Panc1 (cell line): ENCODE results near the gene PRDX6. TPM values are rescaled to one million over a fixed set of nuclear protein-coding genes. Genes with fewer than 3 reads are reported as not detected.
"Not testable (repeated sequence)": the region's sequence is repeated elsewhere in the genome, so short reads cannot be mapped to it uniquely, and the experiment has no call there.

ENCODE experiments used
- ATAC-seq: fragments of 200-7000 bp; cut with Tn5 transposase; 2 replicates; pipeline ENCODE4 v1.9.1; 2020; ENCODE audit warnings: mild to moderate bottlenecking, moderate library complexity
- BruUV-seq: library from RNA; stranded (reverse); fragments of 400-500 nt; replicated peaks from 2 replicates; lab custom pipeline; 2021; lab: Mats Ljungman, UMichigan
- CTCF ChIA-PET: fragments of 300-600 bp; sonication (Branson Sonifier 250); formaldehyde crosslinking; loops from one replicate; lab custom pipeline; 2022; ENCODE audit warnings: antibody characterized with exemption; lab: Charles Lee
- POLR2A ChIA-PET: fragments of 300-600 bp; sonication (Branson Sonifier 250); formaldehyde crosslinking; loops from one replicate; lab custom pipeline; 2022; ENCODE audit warnings: antibody characterized with exemption; lab: Charles Lee
- DNase-seq: peaks from one replicate; pipeline ENCODE4 v3.0.0-alpha.2; 2010; ENCODE audit warnings: low read depth, low spot score
- H3K27ac ChIP-seq: 2 replicates; pipeline ENCODE4 v1.5.1; 2011; ENCODE audit warnings: mild to moderate bottlenecking, low read length, inconsistent platforms
- H3K27me3 ChIP-seq: fragments of 200-500 bp; sonication (Bioruptor generic); 2 replicates; pipeline ENCODE4 v1.6.0; 2014; ENCODE audit warnings: low read length, inconsistent platforms; ENCODE audit not compliant: control insufficient read depth, insufficient read depth
- H3K36me3 ChIP-seq: fragments of 200-500 bp; sonication (Bioruptor generic); 2 replicates; pipeline ENCODE4 v1.5.1; 2014; ENCODE audit warnings: inconsistent platforms, mild to moderate bottlenecking, low read length, moderate library complexity; ENCODE audit not compliant: control insufficient read depth, insufficient read depth
- H3K4me1 ChIP-seq: 2 replicates; pipeline ENCODE4 v1.5.1; 2011; ENCODE audit warnings: inconsistent platforms, mild to moderate bottlenecking, low read length, moderate library complexity; ENCODE audit not compliant: control insufficient read depth, insufficient read depth
- H3K4me3 ChIP-seq, 2 experiments: 2 replicates each; pipeline ENCODE4 v1.5.1; 2011 to 2012; ENCODE audit warnings: low read depth in 2 of 2, low read length in 2 of 2, mild to moderate bottlenecking in 2 of 2, inconsistent platforms in 1 of 2, moderate library complexity in 1 of 2
- H3K9me3 ChIP-seq: fragments of 200-500 bp; sonication (Bioruptor generic); 2 replicates; pipeline ENCODE4 v1.5.1; 2014; ENCODE audit warnings: low read depth, mild to moderate bottlenecking, inconsistent platforms, low read length, moderate library complexity; ENCODE audit not compliant: control insufficient read depth, insufficient read depth
- POLR2AphosphoS5 ChIP-seq: IDR thresholded peaks from 2 replicates; pipeline ENCODE4 v1.6.1; 2012; ENCODE audit warnings: mild to moderate bottlenecking, low read depth, low read length, moderate library complexity
- SIN3A ChIP-seq: IDR thresholded peaks from 2 replicates; pipeline ENCODE4 v1.6.1; 2012; ENCODE audit warnings: low read depth, mild to moderate bottlenecking, low read length, moderate library complexity, borderline replicate concordance; ENCODE audit not compliant: insufficient read depth
- TCF7L2 ChIP-seq: IDR thresholded peaks from 2 replicates; pipeline ENCODE4 v1.6.1; 2011; ENCODE audit warnings: mild to moderate bottlenecking, low read depth, low read length, inconsistent platforms
- in situ Hi-C: cut with HindIII; loops from 2 replicates; pipeline ENCODE4 v1.10.0; 2016; ENCODE audit warnings: low sequenced_read_pairs, low pct_unique_long_range_greater_than_20kb
- intact Hi-C: fragments of 100-400 bp; cut with micrococcal nuclease; formaldehyde crosslinking; loops from one replicate; pipeline ENCODE4 v1.10.0; 2022; ENCODE audit not compliant: unreplicated experiment
- total RNA-seq: library from RNA; stranded (reverse); gene quantifications from one replicate; pipeline ENCODE4 v1.2.1, GENCODE V29; 2021; ENCODE audit not compliant: unreplicated experiment
- TF ChIP-seq, protein P1 (sequence below), 2 experiments: IDR thresholded peaks; 2 replicates each; pipeline ENCODE4 v1.6.1; 2011 to 2012; ENCODE audit warnings: low read depth in 2 of 2, control low read depth in 1 of 2, low read length in 1 of 2, mild to moderate bottlenecking in 1 of 2, moderate library complexity in 1 of 2; ENCODE audit not compliant: insufficient read depth in 1 of 2
- TF ChIP-seq, protein P2 (sequence below): fragments of 450-650 bp; IDR thresholded peaks from 2 replicates; pipeline ENCODE4 v1.5.1; 2017; ENCODE audit warnings: mild to moderate bottlenecking

PRDX6 gene
- total RNA-seq, 1 experiment from 2014 or later = 157 TPM

- no TSS peak for BruUV-seq
- Histone ChIP-seq H3K9me3 (no peaks in the 10 kb centered on the region), H3K4me1 (no peaks in the 10 kb centered on the region), H3K36me3 (no peaks in the 10 kb centered on the region), H3K4me3 (no peak overlapping the region), H3K27ac (no peak overlapping the region), H3K27me3 (no peaks in the 10 kb centered on the region)
- ATAC-seq (no peak), DNase-seq (no peak)
- in situ Hi-C loops (no loop called here), intact Hi-C loops (no loop called here)
- ChIA-PET POLR2A (no interaction called here), CTCF (no interaction called here)
- no peak for TF ChIP-seq TCF7L2
Measured at GRCh38 chr1:173453982-173454381, 23.2 kb upstream of the PRDX6 start.

GRCh38 chr1:173454966-173455524 lies 22.1 kb upstream of the PRDX6 start:
- Histone ChIP-seq H3K4me1 (no peaks in the 10 kb centered on the region), H3K9me3 (no peaks in the 10 kb centered on the region), H3K27me3 (no peaks in the 10 kb centered on the region), H3K27ac (no peak overlapping the region), H3K4me3 (no peak overlapping the region), H3K36me3 (no peaks in the 10 kb centered on the region)
- no TSS peak for BruUV-seq
- in situ Hi-C loops (no loop called here), intact Hi-C loops (no loop called here)
- POLR2A ChIA-PET = no interaction called here
- DNase-seq (no peak), ATAC-seq (no peak)
- CTCF ChIA-PET = no interaction called here
- TF ChIP-seq, protein P1, sequence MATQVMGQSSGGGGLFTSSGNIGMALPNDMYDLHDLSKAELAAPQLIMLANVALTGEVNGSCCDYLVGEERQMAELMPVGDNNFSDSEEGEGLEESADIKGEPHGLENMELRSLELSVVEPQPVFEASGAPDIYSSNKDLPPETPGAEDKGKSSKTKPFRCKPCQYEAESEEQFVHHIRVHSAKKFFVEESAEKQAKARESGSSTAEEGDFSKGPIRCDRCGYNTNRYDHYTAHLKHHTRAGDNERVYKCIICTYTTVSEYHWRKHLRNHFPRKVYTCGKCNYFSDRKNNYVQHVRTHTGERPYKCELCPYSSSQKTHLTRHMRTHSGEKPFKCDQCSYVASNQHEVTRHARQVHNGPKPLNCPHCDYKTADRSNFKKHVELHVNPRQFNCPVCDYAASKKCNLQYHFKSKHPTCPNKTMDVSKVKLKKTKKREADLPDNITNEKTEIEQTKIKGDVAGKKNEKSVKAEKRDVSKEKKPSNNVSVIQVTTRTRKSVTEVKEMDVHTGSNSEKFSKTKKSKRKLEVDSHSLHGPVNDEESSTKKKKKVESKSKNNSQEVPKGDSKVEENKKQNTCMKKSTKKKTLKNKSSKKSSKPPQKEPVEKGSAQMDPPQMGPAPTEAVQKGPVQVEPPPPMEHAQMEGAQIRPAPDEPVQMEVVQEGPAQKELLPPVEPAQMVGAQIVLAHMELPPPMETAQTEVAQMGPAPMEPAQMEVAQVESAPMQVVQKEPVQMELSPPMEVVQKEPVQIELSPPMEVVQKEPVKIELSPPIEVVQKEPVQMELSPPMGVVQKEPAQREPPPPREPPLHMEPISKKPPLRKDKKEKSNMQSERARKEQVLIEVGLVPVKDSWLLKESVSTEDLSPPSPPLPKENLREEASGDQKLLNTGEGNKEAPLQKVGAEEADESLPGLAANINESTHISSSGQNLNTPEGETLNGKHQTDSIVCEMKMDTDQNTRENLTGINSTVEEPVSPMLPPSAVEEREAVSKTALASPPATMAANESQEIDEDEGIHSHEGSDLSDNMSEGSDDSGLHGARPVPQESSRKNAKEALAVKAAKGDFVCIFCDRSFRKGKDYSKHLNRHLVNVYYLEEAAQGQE (IDR thresholded peaks at IDR 0.05; ENCODE audit: insufficient read depth in 1 of 2, low read depth in 2 of 2, low read length in 1 of 2) = no peak
- no peak for TF ChIP-seq TCF7L2
- TF ChIP-seq, protein P2, sequence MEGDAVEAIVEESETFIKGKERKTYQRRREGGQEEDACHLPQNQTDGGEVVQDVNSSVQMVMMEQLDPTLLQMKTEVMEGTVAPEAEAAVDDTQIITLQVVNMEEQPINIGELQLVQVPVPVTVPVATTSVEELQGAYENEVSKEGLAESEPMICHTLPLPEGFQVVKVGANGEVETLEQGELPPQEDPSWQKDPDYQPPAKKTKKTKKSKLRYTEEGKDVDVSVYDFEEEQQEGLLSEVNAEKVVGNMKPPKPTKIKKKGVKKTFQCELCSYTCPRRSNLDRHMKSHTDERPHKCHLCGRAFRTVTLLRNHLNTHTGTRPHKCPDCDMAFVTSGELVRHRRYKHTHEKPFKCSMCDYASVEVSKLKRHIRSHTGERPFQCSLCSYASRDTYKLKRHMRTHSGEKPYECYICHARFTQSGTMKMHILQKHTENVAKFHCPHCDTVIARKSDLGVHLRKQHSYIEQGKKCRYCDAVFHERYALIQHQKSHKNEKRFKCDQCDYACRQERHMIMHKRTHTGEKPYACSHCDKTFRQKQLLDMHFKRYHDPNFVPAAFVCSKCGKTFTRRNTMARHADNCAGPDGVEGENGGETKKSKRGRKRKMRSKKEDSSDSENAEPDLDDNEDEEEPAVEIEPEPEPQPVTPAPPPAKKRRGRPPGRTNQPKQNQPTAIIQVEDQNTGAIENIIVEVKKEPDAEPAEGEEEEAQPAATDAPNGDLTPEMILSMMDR = no peak
- TF ChIP-seq POLR2AphosphoS5 = no peak
- no peak for TF ChIP-seq SIN3A

DNA sequence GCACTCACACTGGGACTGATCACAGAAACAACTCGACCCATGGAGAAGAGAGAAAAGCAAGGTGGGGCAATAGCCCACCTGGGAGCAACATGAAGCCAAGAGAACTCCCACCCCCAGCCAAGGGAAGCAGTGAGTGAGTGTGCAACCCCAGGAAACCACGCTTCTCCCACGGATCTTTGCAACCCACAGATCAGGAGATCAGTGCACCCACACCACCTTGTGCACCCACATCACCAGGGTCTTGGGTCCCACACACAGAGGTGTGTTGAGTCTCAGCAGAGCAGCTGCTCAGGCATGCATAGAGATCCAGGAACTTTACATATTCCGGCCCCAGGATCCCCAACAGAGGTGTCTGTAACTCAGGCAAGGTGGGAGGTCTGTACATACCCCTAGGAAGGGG lies 17.2 kb upstream of the PRDX6 start:
- no peak overlapping the region for H3K4me3 ChIP-seq
- no peak overlapping the region for H3K27ac ChIP-seq
- TF ChIP-seq, protein P1 (IDR thresholded peaks at IDR 0.05; ENCODE audit: insufficient read depth in 1 of 2, low read depth in 2 of 2, low read length in 1 of 2) = no peak
- no peak for TF ChIP-seq POLR2AphosphoS5
- no peak for TF ChIP-seq SIN3A
- no peak for TF ChIP-seq TCF7L2
- TF ChIP-seq, protein P2 = no peak
- no peaks in the 10 kb centered on the region for H3K27me3 ChIP-seq
- intact Hi-C loops = no loop called here
- BruUV-seq = no TSS peak
- POLR2A ChIA-PET = no interaction called here
- ATAC-seq = no peak
- DNase-seq = no peak
- in situ Hi-C loops = no loop called here
- CTCF ChIA-PET = no interaction called here
- no peaks in the 10 kb centered on the region for H3K36me3 ChIP-seq
- H3K9me3 ChIP-seq = no peaks in the 10 kb centered on the region
- no peaks in the 10 kb centered on the region for H3K4me1 ChIP-seq

- H3K9me3 ChIP-seq, H3K4me3 ChIP-seq, BruUV-seq, H3K27ac ChIP-seq, in situ Hi-C loops, H3K4me1 ChIP-seq, H3K27me3 ChIP-seq, intact Hi-C loops, CTCF ChIA-PET, POLR2A ChIA-PET, DNase-seq, ATAC-seq, H3K36me3 ChIP-seq: not testable (repeated sequence)
Measured at GRCh38 chr1:173462666-173463065, 14.5 kb upstream of the PRDX6 start.
